Measurements from ENCODE around the gene FHOD3.

Gene FHOD3

GRCh38 chr18:36608107-36608506, 310.6 kb downstream of the FHOD3 start:
- no peak for DNase-seq

DNA sequence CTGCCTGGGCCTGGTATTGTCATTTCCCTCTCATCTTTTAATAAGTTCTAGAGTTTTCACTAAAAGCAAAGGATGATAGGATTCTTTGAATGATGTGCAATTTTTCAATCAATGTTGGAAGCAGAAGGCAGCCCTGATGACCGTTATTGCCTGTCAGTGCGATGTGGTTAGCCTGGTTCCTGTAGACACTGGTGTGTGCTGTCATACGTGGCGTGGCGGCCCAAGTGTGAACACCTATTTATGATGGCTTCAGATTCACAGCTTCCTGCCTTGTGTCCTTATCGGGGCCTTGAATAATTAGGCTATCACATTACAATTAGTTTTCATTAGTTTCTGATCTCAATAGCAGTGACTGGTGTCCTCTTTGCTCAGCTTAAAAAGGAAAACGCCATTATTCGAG, 312.7 kb downstream of the FHOD3 start:
- DNase-seq, result no peak

GRCh38 chr18:36610661-36611060, 313.1 kb downstream of the FHOD3 start:
- DNase-seq, result no peak

GRCh38 chr18:36613069-36613468, 315.6 kb downstream of the FHOD3 start:
- DNase-seq, result no peak

GRCh38 chr18:36613810-36614209, 316.3 kb downstream of the FHOD3 start:
- no peak for DNase-seq

DNA sequence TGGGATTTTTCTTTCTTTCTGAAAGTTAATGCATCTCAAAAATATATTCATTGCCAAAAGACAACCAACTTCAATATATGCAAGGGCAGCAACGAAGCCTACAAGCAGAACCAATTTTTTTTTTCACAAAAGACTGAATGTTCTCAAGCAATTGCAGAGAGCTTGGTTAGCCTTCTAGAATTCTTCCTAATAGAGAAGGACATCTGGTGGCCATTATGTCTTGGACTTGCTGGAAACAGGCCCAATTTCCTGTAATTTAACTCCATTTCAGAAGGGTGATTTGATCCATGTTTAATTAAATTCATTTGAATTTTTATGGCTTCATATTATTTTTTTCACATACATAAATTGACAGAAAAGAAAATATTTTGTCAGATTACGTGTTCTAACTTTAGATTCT, 323.3 kb downstream of the FHOD3 start:
- DNase-seq, result no peak

DNA sequence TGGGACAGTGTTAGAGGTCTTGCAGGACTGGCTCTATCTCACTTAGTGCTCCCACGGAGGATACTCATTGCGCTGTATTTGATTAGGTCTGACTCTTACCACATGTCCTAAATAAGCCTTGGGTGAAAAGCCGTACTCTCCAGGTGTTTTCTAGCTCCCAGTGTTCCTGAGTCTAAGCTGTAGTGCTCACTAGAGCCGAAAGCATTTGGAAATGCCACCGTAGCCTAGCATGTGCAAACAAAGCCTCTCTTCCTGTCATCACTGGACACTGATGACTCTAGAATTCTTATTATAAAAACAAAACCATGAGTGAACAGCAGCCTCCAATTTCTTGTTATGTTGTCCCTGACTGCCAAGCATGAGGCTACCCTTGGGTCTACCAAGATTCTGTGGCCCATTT, 325.1 kb downstream of the FHOD3 start:
- DNase-seq, result no peak

DNA sequence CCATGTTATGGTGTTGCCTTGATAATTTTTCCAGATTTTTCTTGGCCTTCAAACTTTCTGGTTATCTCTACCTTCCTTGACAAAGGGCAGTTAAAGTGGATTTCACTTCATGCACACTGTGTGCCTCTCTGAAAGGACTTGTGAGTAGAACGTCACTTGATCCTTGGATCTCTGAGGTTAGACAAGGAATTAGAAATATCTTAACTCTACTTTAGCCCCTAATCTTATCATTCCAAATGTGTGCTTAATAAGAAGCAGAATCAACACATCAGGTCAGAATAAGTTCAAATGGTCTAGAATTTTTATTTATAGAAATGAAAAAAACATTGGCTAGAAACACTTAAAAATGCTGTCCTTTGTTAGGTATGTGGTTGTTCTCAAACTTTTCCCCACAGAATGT, 325.6 kb downstream of the FHOD3 start:
- DNase-seq, result no peak

- no peak for DNase-seq
Observed at GRCh38 chr18:36623681-36624190, 326.2 kb downstream of the FHOD3 start.

- DNase-seq, result no peak
Observed at GRCh38 chr18:36624451-36625167, 327.1 kb downstream of the FHOD3 start.

GRCh38 chr18:36625386-36625785, 327.9 kb downstream of the FHOD3 start:
- no peak for DNase-seq

GRCh38 chr18:36627637-36628036, 330.1 kb downstream of the FHOD3 start:
- no peak for DNase-seq

- DNase-seq, result no peak
Observed at GRCh38 chr18:36628435-36629137, 331.1 kb downstream of the FHOD3 start.

DNA sequence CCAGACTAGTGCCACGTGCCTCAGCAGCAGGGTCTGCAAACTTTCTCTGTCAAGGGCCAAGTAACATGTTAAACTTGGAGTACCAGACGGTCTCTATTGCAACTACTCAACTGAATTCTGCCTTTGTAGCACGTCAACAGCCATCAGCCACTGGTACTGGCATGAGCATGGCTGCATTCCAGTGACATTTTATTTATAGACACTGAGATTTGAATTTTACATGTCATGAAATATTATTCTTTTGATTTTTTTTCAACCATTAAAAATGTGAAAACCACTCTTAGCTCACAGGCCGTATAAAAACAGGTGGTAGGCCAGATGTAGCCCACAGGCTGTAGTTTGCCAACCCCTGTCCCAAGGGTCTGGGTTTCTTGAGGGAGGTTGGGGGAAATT, 331.6 kb downstream of the FHOD3 start:
- no peak for DNase-seq

DNA sequence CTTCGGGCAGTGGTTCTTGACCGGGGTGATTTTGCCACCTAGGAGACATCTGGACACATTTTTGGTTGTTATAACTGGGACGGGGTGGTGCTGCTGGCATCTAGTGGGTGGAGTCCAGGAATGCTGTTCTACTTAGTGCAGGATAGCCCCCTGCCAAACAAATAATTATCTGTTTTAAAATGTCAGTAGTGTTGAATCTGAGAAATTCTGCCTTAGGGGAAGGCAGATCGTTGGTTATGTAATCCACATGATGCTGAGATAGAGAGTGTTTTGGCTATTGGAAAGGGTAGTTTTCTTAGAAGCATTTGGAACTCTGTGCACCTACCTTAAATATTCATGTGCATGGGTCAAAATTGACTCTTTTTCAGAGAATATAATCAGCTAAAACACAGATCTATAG, 332.3 kb downstream of the FHOD3 start:
- no peak for DNase-seq

DNA sequence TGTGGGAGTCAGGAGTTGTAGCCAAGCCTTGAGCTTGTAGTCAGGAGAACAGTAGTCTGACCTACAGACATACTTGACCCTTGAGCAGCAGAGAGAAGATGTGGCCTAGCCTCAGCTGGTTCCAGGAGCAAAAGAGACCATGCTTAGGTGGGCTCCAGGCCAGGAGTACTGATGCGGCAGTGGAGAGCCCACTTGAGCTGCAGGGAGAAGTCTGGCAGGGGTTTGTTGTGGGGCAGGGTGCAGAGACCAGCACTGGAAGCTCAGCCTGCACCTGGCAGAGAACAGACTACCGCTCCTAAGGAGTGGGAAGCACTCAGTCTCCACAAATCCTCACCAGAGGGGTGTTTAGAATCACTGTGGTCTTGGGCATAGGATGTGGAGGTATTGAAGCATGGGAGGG, 333.4 kb downstream of the FHOD3 start:
- DNase-seq, result no peak

GRCh38 chr18:36633961-36634412, 336.5 kb downstream of the FHOD3 start:
- no peak for DNase-seq

GRCh38 chr18:36634573-36635216, 337.2 kb downstream of the FHOD3 start:
- no peak for DNase-seq

DNA sequence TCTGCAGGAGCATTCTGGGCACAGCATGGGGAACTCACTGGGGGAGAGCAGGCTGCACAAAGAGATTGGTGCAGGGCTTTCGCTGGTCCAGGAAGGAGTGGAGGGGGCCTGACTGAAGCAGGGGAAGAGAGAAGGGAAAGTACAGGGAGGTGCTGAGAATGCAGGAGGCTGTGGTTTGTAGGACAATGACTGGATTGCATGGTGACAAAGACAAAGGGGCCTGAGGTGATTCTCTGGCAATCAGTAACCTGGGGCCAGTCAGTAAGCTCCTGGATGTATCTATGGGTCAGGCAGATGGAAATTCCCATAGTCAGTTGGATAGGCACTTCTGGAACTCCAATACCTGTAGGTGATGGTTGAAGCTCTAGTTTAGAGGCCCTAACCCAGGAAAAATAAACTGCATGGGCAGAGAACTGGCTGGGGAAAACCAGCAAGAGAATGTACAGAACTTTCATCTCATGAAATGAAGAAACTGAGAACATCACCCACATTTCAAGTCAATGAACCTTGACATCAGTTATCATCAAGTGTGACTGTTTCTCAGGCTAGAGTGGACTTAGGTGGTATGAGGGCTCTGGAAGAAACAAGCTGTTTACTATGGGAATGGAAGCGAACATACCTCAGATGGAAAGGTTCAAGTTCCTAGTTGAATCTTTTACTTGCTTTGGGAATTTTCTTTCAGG, 338.0 kb downstream of the FHOD3 start:
- DNase-seq, result no peak

- no peak for DNase-seq
Observed at GRCh38 chr18:36636237-36636817, 338.8 kb downstream of the FHOD3 start.

DNA sequence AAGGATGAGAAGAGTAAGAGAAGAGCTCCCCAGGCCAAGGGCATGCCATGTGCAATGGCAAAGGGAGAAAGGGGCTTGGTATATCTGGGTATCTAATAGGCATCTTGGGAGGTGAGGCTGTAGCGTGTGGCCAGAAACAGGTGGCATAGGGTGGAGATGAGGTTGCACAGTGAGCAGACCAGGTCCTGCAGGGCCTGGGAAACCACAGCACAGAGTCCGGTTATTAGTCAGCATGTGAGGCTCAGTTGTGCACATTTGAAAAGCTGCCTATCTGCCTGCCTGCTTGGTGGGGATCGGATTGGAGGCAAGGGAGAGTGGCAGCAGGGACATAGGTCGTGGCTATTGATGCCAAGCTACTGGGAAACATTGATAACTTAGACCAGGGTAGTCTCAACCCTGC, 340.7 kb downstream of the FHOD3 start:
- no peak for DNase-seq

DNA sequence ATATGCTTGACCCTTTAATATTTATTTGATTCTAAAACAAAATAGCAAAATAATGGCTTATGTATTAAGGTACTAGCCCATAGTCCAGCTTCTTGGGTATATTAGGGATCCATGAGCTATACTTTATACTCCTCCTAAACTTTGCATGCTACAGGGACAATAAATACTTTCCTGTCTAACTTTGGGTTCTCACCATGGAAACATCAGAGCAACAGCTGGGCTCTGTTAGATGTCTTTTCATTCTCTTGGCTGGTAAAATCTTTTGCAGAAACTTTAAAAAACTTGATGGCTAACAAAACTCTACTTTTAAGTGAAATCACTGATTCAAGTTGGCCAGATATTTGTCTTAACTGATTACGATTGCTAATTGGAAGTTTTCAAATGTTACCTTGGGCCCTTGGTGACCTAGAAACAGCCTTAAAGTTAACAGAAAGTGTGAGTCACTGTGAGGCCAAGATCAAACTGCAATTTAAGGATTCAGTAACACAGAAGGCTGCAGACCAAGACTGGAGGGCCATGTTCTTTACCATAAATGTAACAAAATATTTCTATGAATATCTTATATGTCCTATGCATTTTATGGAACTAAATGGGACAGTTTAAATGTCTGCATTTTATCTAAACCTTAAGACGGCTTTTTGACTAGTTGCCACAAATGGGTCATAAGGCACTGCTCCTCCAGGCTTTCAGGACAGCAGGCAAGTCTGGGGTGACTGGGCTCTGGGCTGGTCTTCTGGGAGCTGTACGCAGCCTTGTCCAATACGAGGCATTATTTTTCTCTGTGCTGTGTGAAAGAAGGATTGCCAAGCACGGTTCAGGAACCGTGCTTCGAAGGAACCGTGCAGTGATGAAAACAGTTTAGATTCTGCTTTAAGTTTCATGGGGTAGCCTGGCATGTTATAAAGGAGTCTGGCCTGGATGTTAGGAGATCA, 342.8 kb downstream of the FHOD3 start:
- no peak for DNase-seq
